OCI-LY1 (cell line): ENCODE data around the gene FBXW4.

Experiments used
- H2AFZ ChIP-seq: fragments of 200-600 bp; sonication (generic), shearing (Covaris generic); 2 replicates; pipeline ENCODE4 v1.6.0; 2014; ENCODE audit warnings: antibody characterized with exemption, mild to moderate bottlenecking, low read length
- H3F3A ChIP-seq: fragments of 200-600 bp; sonication (generic), shearing (Covaris generic); 2 replicates; pipeline ENCODE4 v1.6.0; 2014; ENCODE audit warnings: mild to moderate bottlenecking, antibody characterized with exemption, low read length, moderate library complexity; ENCODE audit not compliant: insufficient read depth
- H3K27ac ChIP-seq: fragments of 200-600 bp; sonication (generic); 2 replicates; pipeline ENCODE4 v1.5.1; 2014; ENCODE audit warnings: low read length, mixed run types, mild to moderate bottlenecking, low read depth; ENCODE audit not compliant: poor library complexity, severe bottlenecking
- H3K27me3 ChIP-seq: fragments of 200-600 bp; sonication (generic); 2 replicates; pipeline ENCODE4 v1.6.0; 2014; ENCODE audit warnings: antibody characterized with exemption, mild to moderate bottlenecking, low read length, moderate library complexity; ENCODE audit not compliant: insufficient read depth
- H3K36me3 ChIP-seq: fragments of 200-600 bp; sonication (generic); 2 replicates; pipeline ENCODE4 v1.6.1; 2014; ENCODE audit warnings: mild to moderate bottlenecking, antibody characterized with exemption, low read length, moderate library complexity, mixed read lengths; ENCODE audit not compliant: insufficient read depth
- H3K4me1 ChIP-seq: fragments of 200-600 bp; sonication (generic); 2 replicates; pipeline ENCODE4 v1.5.1; 2014; ENCODE audit warnings: mild to moderate bottlenecking, low read length, moderate library complexity; ENCODE audit not compliant: insufficient read depth, severe bottlenecking
- H3K4me2 ChIP-seq: fragments of 200-600 bp; sonication (generic), shearing (Covaris generic); 2 replicates; pipeline ENCODE4 v1.6.1; 2014; ENCODE audit warnings: low read length
- H3K4me3 ChIP-seq: fragments of 200-600 bp; sonication (generic); 2 replicates; pipeline ENCODE4 v1.5.1; 2014; ENCODE audit warnings: low read length, low read depth, mild to moderate bottlenecking, mixed read lengths; ENCODE audit not compliant: poor library complexity, severe bottlenecking
- H3K79me2 ChIP-seq: fragments of 200-600 bp; shearing (Covaris generic); 2 replicates; pipeline ENCODE4 v1.6.1; 2016; ENCODE audit warnings: mixed run types, low read length, mixed read lengths; ENCODE audit not compliant: insufficient read depth
- H3K9ac ChIP-seq: fragments of 200-600 bp; sonication (generic), shearing (Covaris generic); 2 replicates; pipeline ENCODE4 v1.6.1; 2014; ENCODE audit warnings: mild to moderate bottlenecking, low read length, mixed read lengths
- H3K9me2 ChIP-seq: fragments of 200-600 bp; sonication (generic), shearing (Covaris generic); 2 replicates; pipeline ENCODE4 v1.6.1; 2014; ENCODE audit warnings: low read depth, mild to moderate bottlenecking, low read length, mixed read lengths
- H3K9me3 ChIP-seq: fragments of 200-600 bp; shearing (Covaris generic); 2 replicates; pipeline ENCODE4 v1.6.1; 2014; ENCODE audit warnings: low read length, mixed read lengths
- H4K20me1 ChIP-seq: fragments of 200-600 bp; sonication (generic), shearing (Covaris generic); 2 replicates; pipeline ENCODE4 v1.6.0; 2016; ENCODE audit warnings: mild to moderate bottlenecking, low read length; ENCODE audit not compliant: insufficient read depth
- CTCF ChIP-seq: fragments of 200-600 bp; sonication (generic), shearing (Covaris generic); IDR thresholded peaks from 2 replicates; pipeline ENCODE4 v1.5.1; 2017; ENCODE audit warnings: mild to moderate bottlenecking, antibody characterized with exemption, low read length, moderate library complexity, mixed read lengths
- EZH2 ChIP-seq: fragments of 200-600 bp; sonication (generic), shearing (Covaris generic); IDR thresholded peaks from 2 replicates; pipeline ENCODE4 v1.8.0; 2017; ENCODE audit warnings: borderline replicate concordance, mixed run types, mild to moderate bottlenecking, antibody characterized with exemption, low read length, moderate library complexity, mixed read lengths

The FBXW4 gene

GRCh38 chr10:101669181-101669580 lies 25.8 kb downstream of the FBXW4 start:
- Histone ChIP-seq H3F3A (no peaks in the 10 kb centered on the region), H3K4me1 (peaks cover 7% of the 10 kb centered on the region), H3K4me3 (no peak overlapping the region), H4K20me1 (no peaks in the 10 kb centered on the region), H3K9ac (no peak overlapping the region), H3K27me3 (no peaks in the 10 kb centered on the region), H3K36me3 (peaks cover 50% of the 10 kb centered on the region), H3K9me3 (no peaks in the 10 kb centered on the region), H3K4me2 (no peak overlapping the region), H2AFZ (no peak overlapping the region), H3K27ac (no peak overlapping the region), H3K79me2 (no peaks in the 10 kb centered on the region), H3K9me2 (no peaks in the 10 kb centered on the region)
- no peak for TF ChIP-seq CTCF
- no peak for TF ChIP-seq EZH2

GRCh38 chr10:101668566-101668965 lies 26.4 kb downstream of the FBXW4 start:
- Histone ChIP-seq H3F3A (no peaks in the 10 kb centered on the region), H3K4me1 (peaks cover 7% of the 10 kb centered on the region), H3K36me3 (peaks cover 52% of the 10 kb centered on the region)

DNA sequence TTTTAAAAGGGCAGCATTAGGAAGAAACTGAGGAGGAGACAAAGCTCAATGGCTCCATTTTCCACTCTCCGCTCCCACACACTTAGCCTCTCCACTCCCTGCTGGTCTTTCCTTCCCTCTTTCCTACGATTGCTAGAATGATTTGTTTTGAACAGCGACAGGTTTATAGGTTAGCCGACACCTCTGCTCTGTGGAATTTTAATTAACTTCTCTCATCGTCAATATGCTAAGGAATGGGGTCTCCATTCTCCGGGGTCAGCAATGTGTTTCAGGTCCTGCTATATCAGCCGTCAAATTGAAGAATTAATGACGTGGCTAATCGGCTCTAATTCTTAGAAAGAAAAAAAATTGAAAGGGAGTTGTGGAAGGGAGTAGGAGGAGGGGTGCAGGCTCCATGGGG lies 28.9 kb downstream of the FBXW4 start:
- TF ChIP-seq CTCF (no peak), EZH2 (no peak)
- Histone ChIP-seq H3K9me2 (no peaks in the 10 kb centered on the region), H3K27ac (no peak overlapping the region), H2AFZ (no peak overlapping the region), H3K4me3 (no peak overlapping the region), H3K27me3 (no peaks in the 10 kb centered on the region), H4K20me1 (no peaks in the 10 kb centered on the region), H3K4me1 (no peaks in the 10 kb centered on the region), H3K4me2 (no peak overlapping the region), H3K36me3 (peaks cover 41% of the 10 kb centered on the region), H3K79me2 (no peaks in the 10 kb centered on the region), H3K9me3 (no peaks in the 10 kb centered on the region), H3F3A (no peaks in the 10 kb centered on the region), H3K9ac (no peak overlapping the region)

More at GRCh38 chr10:101668566-101668965, 26.4 kb downstream of the FBXW4 start:
- H3K4me2 ChIP-seq: no peak overlapping the region
- H3K9me3 ChIP-seq: no peaks in the 10 kb centered on the region
- H2AFZ ChIP-seq: no peak overlapping the region
- H3K79me2 ChIP-seq: no peaks in the 10 kb centered on the region
- H3K4me3 ChIP-seq: no peak overlapping the region
- H3K9me2 ChIP-seq: no peaks in the 10 kb centered on the region
- no peak overlapping the region for H3K9ac ChIP-seq
- H3K27ac ChIP-seq: no peak overlapping the region
- TF ChIP-seq EZH2 (no peak), CTCF (no peak)
- no peaks in the 10 kb centered on the region for H4K20me1 ChIP-seq
- no peaks in the 10 kb centered on the region for H3K27me3 ChIP-seq
